ENCODE measurements around the gene CD300E. TPM values are rescaled to one million over a fixed set of nuclear protein-coding genes. Genes with fewer than 3 reads are reported as not detected.

The CD300E gene
- total RNA-seq, 1 experiment from 2014 or later = not detected

DNA sequence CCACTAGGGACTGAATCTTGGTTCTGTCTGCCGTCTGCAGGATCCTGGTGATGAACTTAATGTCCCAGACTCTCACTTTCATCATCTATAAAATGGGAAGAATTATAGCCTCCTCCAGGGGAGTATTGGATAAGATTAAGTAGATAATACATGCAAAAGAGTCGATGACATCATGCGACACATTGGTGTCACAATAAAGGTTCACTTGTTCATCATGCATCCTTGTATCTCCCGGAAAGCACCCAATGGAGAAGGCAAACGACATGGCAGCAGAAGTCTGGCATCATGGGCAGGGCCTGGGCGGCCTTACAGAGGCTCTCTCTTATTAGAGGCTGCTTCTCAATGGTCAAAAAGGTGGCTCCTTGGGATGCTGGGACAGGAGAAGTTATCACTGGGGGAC lies 35.1 kb upstream of the CD300E start:
- Histone ChIP-seq H3K9me3 (ENCODE audit: control insufficient read depth in 1 of 2, insufficient read depth in 1 of 2, low read depth in 1 of 2, low read length in 2 of 2) (no peaks in the 10 kb centered on the region), H2AFZ (ENCODE audit: low read depth, low read length, poor library complexity, severe bottlenecking) (no peak overlapping the region), H4K20me1 (ENCODE audit: insufficient read depth) (no peaks in the 10 kb centered on the region), H3K9ac (ENCODE audit: low read length) (no peak overlapping the region), H3K9me2 (ENCODE audit: insufficient read depth) (no peaks in the 10 kb centered on the region), H3K27ac (ENCODE audit: low read depth, low read length) (no peak overlapping the region), H3K4me1 (ENCODE audit: control insufficient read depth in 1 of 2, insufficient read depth in 2 of 2, low read length in 2 of 2) (no peaks in the 10 kb centered on the region), H3K4me3 (replicated peaks in 1 of 2; ENCODE audit: low read depth in 1 of 2, low read length in 2 of 2) (no peak overlapping the region), H3K36me3 (ENCODE audit: control insufficient read depth in 1 of 2, insufficient read depth in 2 of 2, low read length in 2 of 2) (no peaks in the 10 kb centered on the region), H3K4me2 (ENCODE audit: low read length) (no peak overlapping the region), H3K27me3 (ENCODE audit: insufficient read depth, low read length) (peaks cover 33% of the 10 kb centered on the region), H3K79me2 (ENCODE audit: insufficient read depth, low read length) (no peaks in the 10 kb centered on the region)
- ChIA-PET RAD21 (ENCODE audit: low non-redundant PET in 1 of 2, low total read pairs in 2 of 2, uncharacterized antibody in 2 of 2, unreplicated experiment in 2 of 2) (no interaction called here), CTCF (interaction anchor here (1.4 to 6.9 kb wide), 3 partner anchors 78 to 125 kb away, joined by 4 to 253 read pairs (median 30); partner anchors contain the start of genes CD300H and RAB37), POLR2A (interaction anchor here (2.1 kb wide), 1 partner anchor 79 kb away, joined by 25 read pairs; the partner anchor contains the start of gene RAB37)
- DNase-seq (ENCODE audit: low read depth, low spot score) (no peak), ATAC-seq (no peak)
- no TSS peak for BruUV-seq (replicated peaks)
- intact Hi-C loops (cut with micrococcal nuclease) = no loop called here
- TF ChIP-seq SP1 (IDR thresholded peaks at IDR 0.05; ENCODE audit: low read depth) (no peak), EZH2 (IDR thresholded peaks at IDR 0.05) (no peak), ZNF274 (IDR thresholded peaks at IDR 0.05; ENCODE audit: low read depth, low read length) (no peak), SIN3A (IDR thresholded peaks at IDR 0.05; ENCODE audit: low read depth) (no peak), YY1 (IDR thresholded peaks at IDR 0.05; ENCODE audit: extremely low read depth, insufficient replicate concordance, low read depth, low read length) (no peak), FOSL1 (IDR thresholded peaks at IDR 0.05; ENCODE audit: low read depth) (no peak), CBX3 (IDR thresholded peaks at IDR 0.05; ENCODE audit: low read depth) (no peak), RAD21 (IDR thresholded peaks at IDR 0.05; ENCODE audit: low read depth) (no peak), EGR1 (IDR thresholded peaks at IDR 0.05; ENCODE audit: low read depth) (no peak), POLR2AphosphoS5 (IDR thresholded peaks at IDR 0.05; ENCODE audit: low read depth, low read length) (no peak), SRF (IDR thresholded peaks at IDR 0.05; ENCODE audit: low read depth) (no peak), TCF7L2 (IDR thresholded peaks at IDR 0.05; ENCODE audit: borderline replicate concordance, extremely low read depth, insufficient read depth, insufficient read length) (no peak), POLR2A (IDR thresholded peaks at IDR 0.05; ENCODE audit: borderline replicate concordance, extremely low read depth, insufficient read depth, insufficient read length) (no peak)
- TF ChIP-seq, protein P1, sequence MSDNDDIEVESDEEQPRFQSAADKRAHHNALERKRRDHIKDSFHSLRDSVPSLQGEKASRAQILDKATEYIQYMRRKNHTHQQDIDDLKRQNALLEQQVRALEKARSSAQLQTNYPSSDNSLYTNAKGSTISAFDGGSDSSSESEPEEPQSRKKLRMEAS (IDR thresholded peaks at IDR 0.05) = no peak
- TF ChIP-seq, protein P2, sequence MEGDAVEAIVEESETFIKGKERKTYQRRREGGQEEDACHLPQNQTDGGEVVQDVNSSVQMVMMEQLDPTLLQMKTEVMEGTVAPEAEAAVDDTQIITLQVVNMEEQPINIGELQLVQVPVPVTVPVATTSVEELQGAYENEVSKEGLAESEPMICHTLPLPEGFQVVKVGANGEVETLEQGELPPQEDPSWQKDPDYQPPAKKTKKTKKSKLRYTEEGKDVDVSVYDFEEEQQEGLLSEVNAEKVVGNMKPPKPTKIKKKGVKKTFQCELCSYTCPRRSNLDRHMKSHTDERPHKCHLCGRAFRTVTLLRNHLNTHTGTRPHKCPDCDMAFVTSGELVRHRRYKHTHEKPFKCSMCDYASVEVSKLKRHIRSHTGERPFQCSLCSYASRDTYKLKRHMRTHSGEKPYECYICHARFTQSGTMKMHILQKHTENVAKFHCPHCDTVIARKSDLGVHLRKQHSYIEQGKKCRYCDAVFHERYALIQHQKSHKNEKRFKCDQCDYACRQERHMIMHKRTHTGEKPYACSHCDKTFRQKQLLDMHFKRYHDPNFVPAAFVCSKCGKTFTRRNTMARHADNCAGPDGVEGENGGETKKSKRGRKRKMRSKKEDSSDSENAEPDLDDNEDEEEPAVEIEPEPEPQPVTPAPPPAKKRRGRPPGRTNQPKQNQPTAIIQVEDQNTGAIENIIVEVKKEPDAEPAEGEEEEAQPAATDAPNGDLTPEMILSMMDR (IDR thresholded peaks at IDR 0.05 in 2 of 3, conservative IDR thresholded peaks at IDR 0.05 in 1 of 3; ENCODE audit: borderline replicate concordance in 1 of 3, insufficient read depth in 1 of 3, low read depth in 2 of 3, low read length in 2 of 3) = no peak
- TF ChIP-seq, protein P3, sequence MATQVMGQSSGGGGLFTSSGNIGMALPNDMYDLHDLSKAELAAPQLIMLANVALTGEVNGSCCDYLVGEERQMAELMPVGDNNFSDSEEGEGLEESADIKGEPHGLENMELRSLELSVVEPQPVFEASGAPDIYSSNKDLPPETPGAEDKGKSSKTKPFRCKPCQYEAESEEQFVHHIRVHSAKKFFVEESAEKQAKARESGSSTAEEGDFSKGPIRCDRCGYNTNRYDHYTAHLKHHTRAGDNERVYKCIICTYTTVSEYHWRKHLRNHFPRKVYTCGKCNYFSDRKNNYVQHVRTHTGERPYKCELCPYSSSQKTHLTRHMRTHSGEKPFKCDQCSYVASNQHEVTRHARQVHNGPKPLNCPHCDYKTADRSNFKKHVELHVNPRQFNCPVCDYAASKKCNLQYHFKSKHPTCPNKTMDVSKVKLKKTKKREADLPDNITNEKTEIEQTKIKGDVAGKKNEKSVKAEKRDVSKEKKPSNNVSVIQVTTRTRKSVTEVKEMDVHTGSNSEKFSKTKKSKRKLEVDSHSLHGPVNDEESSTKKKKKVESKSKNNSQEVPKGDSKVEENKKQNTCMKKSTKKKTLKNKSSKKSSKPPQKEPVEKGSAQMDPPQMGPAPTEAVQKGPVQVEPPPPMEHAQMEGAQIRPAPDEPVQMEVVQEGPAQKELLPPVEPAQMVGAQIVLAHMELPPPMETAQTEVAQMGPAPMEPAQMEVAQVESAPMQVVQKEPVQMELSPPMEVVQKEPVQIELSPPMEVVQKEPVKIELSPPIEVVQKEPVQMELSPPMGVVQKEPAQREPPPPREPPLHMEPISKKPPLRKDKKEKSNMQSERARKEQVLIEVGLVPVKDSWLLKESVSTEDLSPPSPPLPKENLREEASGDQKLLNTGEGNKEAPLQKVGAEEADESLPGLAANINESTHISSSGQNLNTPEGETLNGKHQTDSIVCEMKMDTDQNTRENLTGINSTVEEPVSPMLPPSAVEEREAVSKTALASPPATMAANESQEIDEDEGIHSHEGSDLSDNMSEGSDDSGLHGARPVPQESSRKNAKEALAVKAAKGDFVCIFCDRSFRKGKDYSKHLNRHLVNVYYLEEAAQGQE (IDR thresholded peaks at IDR 0.05; ENCODE audit: low read depth) = no peak
- TF ChIP-seq, protein P4, sequence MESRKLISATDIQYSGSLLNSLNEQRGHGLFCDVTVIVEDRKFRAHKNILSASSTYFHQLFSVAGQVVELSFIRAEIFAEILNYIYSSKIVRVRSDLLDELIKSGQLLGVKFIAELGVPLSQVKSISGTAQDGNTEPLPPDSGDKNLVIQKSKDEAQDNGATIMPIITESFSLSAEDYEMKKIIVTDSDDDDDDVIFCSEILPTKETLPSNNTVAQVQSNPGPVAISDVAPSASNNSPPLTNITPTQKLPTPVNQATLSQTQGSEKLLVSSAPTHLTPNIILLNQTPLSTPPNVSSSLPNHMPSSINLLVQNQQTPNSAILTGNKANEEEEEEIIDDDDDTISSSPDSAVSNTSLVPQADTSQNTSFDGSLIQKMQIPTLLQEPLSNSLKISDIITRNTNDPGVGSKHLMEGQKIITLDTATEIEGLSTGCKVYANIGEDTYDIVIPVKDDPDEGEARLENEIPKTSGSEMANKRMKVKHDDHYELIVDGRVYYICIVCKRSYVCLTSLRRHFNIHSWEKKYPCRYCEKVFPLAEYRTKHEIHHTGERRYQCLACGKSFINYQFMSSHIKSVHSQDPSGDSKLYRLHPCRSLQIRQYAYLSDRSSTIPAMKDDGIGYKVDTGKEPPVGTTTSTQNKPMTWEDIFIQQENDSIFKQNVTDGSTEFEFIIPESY (IDR thresholded peaks at IDR 0.05; ENCODE audit: extremely low read depth, insufficient replicate concordance, low read length) = no peak

All from HCT116 (cell line).